ENCODE results near the gene PWWP2B. TPM values are rescaled to one million over a fixed set of nuclear protein-coding genes. Genes with fewer than 3 reads are reported as not detected.

Gene PWWP2B
- polyA plus RNA-seq, 10 donors, result 5.1 to 10.6 (median 7.7) TPM

DNA sequence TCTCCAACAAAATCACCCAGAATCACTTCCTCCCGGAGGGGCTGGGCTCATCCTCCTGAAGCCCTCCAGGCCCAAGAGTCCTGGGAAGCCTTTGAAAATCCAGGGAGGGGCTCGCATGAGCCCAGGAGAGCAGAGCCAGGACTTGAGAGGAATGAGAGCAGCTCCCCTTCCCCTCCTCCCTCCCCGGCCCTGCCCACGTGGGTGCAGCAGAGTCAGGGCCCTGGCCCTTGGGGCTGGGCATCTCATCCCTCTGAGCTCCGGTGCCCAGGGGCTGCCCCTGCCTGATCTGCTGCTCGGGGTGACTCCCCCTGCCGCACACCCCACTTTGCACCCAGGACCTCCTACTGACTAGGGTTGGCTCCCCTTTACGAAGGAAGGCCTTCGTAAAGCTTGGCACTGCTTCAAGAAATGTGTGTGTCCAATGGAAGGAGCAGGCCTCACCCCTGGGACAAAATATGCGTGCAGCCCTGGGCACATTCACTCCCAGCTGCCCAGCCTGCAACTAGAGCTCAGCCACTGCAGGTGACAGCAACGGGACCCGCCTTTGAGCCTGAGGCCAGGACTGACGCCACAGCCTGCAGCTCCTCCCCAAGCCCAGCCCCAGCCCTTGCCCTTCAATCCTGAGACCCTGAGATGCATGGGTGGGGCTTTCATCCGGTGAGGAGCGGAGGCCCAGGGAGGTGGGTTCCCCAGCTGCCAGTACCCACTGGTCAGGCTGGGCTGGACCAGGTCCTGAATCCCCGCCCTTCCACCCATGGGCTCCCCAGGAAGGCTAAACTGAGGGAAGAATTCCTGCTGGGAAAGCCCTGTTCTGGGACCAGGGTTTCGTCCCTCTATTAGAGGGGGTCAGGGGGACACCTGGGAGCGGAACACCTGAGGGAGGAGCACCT lies 21.8 kb downstream of the PWWP2B start:
- DNase-seq, result peak in 1 of 3 donors; percentile 76

DNA sequence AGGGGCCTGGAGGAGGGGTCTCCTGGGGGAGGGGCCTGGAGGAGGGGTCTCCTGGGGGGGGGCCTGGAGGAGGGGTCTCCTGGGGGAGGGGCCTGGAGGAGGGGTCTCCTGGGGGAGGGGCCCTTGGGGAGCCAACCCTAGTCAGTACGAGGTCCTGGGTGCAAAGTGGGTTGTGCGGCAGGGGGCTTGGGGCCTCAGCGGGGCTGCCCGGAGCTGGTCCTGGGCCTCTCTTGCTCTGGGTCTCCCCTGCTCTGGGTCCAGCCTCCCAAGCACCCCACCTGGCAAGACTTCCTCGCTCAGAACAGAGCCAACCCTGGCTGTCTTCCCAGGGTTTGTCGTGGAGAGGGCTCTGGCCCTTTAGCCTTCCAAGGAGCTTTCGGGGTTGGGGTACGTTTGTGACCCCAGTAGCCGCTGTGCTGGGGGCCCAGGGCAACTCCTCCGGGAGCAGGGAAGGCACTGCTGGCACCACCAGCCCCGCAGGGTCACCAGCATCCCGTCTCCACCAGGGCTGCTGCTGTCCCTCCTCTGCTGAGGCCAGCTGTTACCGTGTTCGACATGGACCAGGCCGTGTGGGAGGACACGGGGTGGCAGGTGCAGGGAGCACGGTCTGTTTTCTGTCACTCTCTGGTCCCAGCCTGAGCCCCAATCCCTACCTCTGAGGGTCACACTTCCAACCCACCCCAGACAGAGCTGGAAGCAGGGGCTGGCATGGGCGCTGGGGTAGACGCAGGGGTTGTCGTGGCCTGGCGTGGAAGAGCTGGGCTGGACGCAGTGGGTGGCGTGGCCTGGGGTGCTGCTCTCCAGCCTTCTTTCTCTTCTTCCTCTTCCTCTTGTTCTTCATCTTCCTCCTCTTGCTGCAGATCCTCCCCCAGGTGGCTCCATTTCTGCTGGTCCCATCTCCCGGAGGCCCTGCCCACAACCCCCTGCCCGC lies 22.8 kb downstream of the PWWP2B start:
- DNase-seq, result peak in 1 of 3 donors; percentile 66

DNA sequence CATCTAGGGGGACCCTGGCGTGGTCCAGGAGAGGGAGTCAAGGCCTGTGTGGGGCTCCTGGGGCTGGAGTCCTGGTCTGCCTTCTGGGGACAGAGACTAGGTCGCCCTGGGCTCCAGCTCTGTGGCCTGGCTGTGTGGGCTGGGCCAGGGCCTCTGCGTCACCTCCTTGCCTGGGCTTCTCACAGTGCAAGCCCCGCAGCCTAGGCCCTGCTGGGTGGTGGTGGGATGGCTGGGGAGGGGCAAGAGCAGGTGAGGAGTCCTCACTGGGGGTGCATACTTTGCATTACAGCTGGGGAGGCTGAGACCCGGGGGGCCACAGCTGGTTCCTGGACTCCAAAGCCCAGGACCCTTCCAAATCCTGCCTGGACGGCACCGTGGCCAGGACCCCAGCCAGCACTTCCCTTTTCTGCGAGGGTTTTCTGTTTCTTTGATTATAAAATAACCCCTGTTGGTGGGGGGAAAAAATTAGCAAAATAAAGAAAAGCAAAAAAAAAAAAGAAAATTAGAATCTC lies 23.5 kb downstream of the PWWP2B start:
- DNase-seq, result no peak

DNA sequence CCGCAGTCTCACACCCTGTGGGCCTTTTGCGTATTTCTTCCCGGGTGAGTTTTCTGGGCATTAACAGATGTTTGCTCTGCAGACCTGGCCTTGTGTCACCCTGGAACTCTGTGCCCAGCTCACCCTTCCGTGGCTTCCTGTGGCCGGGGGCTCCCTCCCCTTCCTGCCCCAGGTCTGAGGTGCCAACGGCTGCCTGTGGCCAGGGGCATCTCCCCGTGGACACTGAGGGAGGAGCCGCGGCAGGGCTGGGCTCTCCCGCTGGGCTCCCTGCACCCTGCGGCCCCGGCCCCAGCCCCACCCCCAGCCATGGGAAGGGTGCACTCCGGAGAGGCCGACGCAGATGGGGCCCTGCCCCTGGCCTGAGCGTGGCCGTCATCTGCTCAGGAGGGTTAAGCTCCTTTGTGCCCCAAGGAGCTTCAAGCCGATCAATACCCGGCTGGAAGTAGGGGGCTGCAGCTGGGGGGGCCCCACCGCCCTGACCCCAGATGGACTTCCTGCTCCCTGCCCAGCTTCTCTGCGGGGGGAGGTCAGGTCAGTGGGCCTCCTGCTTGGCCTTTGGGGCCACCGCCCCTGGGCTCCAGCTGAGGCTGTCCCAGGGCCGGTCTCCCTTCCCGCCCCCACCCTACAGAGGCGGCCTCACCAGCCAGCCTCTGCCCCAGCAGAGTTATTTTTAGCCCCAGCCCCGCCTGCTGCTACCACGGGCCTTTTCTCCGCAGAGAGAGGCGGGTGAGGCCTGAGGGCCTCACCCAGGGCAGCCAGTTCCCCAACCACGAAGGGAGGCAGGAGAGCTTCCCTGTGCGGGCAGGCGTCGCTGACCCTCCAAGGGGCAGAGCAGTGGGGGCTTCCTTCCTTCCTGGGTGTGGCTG lies 24.2 kb downstream of the PWWP2B start:
- peak in 2 of 3 donors; percentile 74 to 81 for DNase-seq

DNA sequence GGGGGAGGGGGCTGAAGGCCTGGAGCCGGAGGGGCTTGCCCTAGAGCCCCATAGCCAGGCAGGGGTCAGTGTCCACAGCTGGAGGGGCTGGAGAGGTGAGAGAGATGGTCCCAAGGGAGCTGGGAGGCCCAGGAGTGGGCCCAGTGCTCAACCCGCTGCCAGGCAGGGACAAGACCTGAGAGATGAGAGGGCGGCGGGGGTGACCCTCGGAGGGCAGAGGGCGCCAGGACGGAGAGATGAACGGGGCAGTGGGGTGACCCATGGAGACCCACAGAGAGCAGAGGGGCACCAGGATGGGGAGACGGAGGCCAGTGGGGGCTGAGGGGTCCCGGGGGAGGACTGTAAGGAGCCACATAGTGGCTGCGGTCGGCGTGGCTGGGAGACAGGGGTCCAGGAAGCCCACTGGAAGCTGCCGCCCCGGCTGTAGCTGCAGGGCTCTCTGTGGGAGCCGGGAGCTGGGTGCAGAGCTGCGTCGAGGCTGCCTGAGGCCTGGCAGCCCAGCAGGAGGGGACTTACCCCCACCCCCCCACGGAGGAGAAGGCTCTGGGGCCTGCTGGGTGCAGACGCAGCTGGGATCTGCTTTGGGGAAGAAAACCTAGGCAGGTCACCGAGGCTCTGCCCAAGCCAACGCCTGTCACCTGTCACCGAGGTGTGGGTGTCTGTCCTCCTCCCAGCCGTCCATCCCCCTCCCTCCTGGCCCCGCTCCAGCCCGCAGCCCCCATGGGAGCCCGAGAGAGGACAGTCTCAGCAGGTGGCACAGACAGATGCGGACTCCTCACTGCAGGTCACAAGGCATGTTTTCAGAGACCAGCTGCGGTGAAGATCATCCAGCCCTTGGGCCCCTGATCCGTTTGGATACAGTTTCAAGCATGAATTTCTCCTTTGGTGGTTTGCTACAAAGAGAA lies 25.1 kb downstream of the PWWP2B start:
- DNase-seq, result peak in 2 of 3 donors; percentile 57 to 83

DNA sequence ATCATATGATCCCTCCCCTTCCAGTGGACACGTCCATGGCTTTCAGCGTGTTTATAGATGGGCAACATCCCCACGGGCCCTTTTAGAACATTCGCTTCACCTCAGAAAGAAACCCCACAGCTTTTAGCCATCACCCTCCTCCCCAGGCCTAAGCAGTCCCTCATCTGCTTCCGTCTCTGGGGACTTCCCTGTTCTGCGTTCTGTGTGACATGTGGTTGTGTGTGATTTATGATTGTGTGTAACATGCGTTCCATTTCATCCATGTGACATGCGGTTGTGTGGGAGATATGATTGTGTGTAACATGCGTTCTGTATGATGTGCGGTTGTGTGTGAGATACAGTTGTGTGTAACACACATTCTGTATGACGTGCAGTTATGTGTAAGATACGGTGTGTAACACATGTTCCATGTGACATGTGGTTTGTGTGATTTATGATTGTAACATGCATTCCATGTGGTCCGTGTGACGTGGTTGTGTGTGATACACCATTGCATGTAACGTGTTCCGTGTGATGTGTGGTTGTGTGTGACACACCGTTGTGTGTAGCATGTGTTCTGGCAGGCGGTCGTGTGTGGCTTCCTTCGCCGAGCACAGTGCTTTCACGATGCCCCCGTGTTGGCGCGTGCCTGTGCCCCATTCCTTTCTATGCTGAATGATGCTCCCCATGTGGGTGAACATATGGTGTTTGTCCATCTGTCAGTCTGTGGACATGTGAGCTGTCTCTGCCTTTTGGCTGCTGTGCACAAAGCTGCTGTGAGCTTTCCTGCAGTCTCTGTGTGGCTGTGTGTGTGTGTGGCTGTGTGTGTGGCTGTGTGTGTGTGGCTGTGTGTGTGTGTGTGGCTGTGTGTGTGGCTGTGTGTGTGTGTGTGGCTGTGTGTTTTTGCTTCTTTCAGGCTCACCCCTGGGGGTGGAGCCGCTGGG lies 26.2 kb downstream of the PWWP2B start:
- DNase-seq, result peak in 1 of 3 donors; percentile 64

DNA sequence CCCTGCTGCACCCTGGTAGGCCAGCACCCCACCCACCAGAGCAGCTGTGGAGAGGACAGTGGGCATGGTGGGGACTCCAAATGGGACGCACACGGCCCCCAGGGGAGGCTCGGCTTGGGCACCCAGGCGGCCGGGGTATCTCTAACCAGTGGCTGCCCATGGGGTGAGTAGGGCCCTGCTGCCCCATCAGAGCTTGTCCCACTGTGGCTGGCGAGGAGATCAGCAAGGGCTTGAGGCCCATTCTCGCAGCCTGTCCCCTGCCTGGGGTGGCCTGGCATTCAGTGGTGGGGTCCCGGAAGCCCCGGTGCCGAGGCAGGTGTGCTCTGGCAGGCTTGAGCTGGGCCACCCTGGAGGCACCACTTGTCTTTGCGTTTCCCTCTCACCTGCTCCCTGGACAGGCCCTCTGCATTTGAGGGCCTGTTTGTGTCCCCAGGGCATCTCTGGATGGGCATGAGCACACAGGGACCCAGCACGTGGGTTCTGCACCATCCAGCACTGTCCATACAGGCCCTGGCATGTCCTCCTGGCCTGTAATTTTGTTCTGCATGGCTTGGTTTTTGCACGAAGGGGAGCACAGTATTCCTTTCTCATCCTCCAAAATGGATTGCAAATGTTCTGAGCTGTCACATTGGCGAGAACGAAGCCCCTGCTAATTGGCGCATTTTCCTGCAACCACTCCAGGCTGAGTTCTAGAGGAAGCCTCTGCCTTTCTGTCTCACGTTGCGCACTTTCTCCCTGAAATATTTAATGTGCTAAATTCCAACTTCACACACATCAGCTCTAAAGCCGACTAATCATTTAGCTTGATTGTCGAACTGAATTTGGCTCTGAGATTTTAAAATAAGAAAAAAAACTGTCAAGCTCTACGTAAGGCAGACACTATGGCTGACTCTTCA lies 27.2 kb downstream of the PWWP2B start:
- no peak for DNase-seq

DNA sequence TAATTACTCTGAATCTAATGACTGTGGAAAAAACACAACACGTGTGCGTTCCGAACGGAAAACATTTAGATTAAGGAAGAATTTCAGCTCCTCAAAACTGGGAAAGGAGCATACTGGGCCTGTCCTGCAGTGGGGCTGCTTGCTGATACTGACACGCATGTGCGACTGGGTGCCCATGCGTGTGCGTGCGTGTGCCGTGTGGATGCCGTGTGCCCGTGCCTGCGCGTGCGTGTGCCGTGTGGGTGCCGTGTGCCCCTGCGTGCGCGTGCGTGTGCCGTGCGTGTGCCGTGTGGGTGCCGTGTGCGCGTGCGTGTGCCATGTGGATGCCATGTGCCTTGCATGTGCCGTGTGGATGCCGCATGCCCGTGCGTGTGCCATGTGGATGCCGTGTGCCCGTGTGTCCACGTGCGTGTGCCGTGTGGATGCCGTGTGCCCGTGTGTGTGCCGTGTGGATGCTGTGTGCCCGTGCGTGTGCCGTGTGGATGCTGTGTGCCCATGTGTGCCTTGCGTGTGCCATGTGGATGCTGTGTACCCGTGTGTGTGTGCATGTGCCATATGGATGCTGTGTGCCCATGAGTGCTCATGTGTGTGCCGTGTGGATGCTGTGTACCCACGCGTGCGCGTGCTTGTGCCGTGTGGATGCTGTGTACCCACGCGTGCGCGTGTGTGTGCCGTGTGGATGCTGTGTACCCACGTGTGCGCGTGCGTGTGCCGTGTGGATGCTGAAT lies 28.2 kb downstream of the PWWP2B start:
- DNase-seq, result no peak

DNA sequence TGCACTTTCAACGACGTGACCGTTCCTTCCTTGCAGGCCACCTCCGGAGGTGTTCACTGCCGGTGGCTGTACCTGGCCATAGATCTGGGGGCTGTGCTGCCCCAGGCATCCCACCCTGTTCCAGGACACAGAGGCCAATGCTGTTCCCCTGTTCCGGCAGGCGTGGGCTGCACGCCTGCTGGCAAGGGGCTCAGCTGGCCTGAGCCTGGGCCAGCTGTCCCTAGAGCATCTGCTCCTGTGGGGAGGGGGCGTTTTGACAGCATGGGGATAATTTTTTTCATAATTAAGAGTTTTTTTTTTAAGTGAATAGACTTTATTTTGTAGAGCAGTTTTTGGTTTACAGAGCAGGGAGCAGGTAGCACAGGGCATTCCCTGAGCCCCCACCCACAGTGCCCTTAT lies 28.8 kb downstream of the PWWP2B start:
- DNase-seq, result no peak

DNA sequence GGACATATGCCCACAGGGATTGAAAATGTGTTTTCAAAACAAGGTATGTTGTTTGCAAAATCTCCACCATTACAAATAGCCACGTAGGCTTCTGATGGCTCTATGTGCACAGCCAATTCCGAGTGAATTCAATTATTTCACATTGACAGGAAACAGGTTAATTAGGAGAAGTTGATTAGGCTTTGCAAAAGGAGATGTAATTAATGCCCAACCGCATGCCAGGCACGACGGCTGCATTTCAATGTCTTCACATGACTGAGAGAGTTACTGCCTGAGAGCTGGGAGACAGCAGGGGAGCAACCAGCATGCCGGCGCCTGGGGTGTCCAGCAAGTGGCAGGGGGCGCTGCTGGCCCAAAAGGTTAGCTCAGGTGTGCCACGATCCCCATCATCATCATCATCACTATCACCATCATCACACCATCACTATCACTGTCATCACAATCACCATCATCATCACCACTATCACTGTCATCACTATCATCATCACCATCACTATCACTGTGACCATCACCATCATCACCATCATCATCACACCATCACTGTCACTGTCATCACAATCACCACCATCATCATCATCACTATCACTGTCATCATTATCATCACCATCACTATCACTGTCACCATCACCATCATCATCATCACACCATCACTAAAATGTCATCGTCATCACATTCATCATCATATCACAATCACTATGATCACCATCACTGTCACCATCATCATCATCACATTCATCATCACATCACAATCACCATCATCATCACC lies 30.2 kb downstream of the PWWP2B start:
- DNase-seq, result no peak

DNA sequence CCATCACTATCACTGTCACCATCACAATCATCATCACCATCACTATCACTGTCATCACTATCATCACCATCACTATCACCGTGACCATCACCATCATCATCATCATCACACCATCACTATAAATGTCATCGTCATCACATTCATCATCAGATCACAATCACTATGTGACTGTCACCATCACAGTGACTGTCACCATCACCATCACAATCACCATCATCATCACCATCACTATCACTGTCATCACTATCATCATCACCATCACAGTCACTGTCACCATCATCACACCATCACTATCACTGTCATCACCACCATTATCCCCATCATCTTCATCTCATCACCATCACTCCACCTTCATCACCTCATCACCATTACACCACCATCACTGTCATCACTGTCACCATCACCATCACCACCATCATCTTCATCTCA lies 31.0 kb downstream of the PWWP2B start:
- no peak for DNase-seq

DNA sequence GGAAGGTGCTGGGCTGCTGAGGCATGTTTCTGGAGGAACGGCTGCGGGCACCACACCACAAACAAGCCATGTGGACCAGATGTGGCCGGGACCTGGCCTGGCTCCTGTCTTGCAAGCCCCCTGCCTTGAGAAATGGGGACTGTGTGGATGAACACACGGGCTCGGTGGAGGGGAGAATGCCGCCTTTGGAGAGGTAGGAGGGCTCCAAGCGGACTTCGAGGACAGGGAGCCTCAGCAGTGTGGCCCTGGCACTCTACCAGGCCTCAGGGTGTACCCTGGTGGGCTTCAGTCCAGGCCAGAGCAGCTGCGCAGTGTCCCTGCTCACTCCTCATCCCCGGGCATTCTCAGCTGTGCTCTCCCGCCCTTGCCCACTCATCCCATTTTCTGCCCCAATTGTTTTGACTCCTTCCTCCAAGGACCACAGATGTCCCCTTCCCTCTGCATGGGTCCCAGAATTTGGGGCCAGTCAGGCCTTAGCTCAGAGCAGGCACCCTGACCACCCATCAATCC lies 31.5 kb downstream of the PWWP2B start:
- peak in 1 of 3 donors; percentile 54 for DNase-seq

DNA sequence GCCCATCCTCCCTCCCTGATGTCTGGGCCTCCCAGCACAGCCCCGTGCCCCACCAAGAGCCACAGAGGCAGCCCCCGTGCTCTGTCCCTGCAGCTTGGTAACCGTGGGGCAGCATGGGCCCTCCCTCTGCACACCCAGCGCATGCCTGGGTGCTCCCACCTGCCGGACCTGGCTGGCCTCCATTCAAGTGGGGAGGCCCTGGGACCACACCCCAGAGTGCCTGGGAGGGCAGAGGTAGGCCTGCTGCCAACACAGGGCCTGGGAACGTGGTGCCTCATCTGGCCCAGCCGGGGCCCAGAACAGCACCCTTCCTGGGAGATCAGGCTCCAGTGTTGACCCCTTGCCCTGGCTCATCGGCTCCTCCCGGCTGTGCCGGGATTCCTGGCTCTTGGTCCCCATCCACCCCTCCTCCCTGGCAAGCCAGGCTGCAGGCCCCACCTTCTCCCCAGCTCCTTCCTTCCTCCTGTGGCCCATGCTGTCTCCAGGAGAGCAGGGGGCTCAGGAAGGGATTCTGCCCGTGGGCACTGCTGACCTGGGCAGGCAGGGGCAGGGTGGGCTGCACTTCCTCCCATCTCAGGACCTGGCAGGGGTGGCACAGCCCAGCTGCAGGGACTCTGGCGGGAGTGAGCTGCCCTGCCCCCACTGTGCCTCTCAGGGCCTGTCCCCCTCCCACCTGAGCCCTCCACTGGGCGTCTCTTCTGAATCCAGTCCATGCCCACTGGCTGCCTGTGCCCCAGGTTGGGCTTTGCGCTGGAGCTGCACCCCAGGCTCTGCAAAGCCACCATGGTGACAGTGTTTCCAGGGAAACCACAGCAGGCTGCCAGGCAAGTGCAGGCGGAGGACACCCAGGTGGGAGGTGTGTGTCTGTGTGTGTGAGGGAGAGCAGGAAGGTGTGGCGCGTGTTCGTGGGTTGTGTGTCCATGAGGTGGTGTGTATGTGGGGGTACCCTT lies 32.6 kb downstream of the PWWP2B start:
- DNase-seq, result no peak

DNA sequence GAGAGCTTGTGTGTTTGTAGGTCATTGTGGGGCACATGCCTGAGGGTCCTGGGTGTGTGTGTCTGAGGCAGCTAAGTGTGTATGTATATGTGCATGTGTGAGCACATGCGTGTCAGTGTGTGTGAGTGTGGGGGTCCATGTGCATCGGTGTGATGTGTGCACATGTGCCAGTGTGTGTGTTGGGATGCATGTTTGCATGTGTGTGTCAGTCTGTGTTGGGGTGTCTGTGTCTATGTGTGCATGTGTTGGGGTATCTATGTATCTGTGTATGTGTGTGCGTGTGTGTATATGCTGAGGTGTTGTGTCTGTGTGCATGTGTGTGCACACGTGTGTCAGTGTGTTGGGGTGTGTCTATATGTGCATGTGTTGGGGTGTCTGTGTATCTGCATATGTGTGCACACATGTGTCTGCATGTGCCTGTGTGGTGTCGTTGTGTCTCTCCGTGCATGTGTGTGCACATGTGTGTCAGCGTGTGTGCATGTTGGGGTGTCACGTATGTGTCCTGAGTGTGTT lies 33.3 kb downstream of the PWWP2B start:
- no peak for DNase-seq

DNA sequence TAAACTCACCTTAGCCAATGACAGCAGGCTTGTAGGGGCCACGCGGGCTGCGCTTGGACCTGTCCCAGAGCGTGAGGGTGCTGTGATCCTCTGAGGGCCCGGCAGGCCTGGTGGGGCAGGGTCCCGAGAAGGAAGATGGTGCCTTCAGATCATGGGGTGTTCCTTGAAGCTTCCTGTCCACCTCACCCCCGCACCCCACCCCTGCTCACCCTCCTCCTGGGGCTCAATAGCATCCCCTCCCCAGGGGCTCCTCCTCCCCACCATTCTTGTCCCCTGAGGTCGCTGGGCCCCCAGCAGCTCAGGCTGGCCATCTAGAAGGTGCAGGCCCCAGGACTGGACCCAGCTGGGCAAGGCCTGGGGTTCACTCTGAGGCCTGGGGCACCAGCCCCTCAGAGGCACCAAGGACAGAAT lies 33.9 kb downstream of the PWWP2B start:
- DNase-seq, result no peak
